ENCODE results near the gene LY9.

Gene LY9

GRCh38 chr1:160844447-160845232, 48.7 kb downstream of the LY9 start:
- Histone ChIP-seq H3K36me3 (no peaks in the 10 kb centered on the region), H3K27me3 (no peaks in the 10 kb centered on the region; the same call in 1 of the 2 replicates), H3K4me3 (ENCODE audit: low read depth, low read length) (no peak overlapping the region), H3K4me1 (no peaks in the 10 kb centered on the region), H3K9me3 (no peaks in the 10 kb centered on the region)
- no peak for DNase-seq
- no peak for TF ChIP-seq CTCF (IDR thresholded peaks at IDR 0.05; ENCODE audit: low read depth, low read length)

- H3K4me3 ChIP-seq (ENCODE audit: low read depth, low read length) = no peak overlapping the region
Observed at GRCh38 chr1:160846281-160846680, 50.3 kb downstream of the LY9 start.

GRCh38 chr1:160850541-160850940, 54.6 kb downstream of the LY9 start:
- Histone ChIP-seq H3K4me1 (no peaks in the 10 kb centered on the region), H3K27me3 (no peaks in the 10 kb centered on the region; the same call in 1 of the 2 replicates), H3K9me3 (no peaks in the 10 kb centered on the region), H3K4me3 (ENCODE audit: low read depth, low read length) (no peak overlapping the region), H3K36me3 (no peaks in the 10 kb centered on the region)
- no peak for DNase-seq
- TF ChIP-seq CTCF (IDR thresholded peaks at IDR 0.05; ENCODE audit: low read depth, low read length) = no peak

More at GRCh38 chr1:160846281-160846680, 50.3 kb downstream of the LY9 start:
- no peak for DNase-seq
- Histone ChIP-seq H3K36me3 (no peaks in the 10 kb centered on the region), H3K9me3 (no peaks in the 10 kb centered on the region), H3K27me3 (no peaks in the 10 kb centered on the region; the same call in 1 of the 2 replicates), H3K4me1 (no peaks in the 10 kb centered on the region)
- TF ChIP-seq CTCF (IDR thresholded peaks at IDR 0.05; ENCODE audit: low read depth, low read length) = no peak

GRCh38 chr1:160850993-160851392, 55.0 kb downstream of the LY9 start:
- DNase-seq = no peak
- no peak overlapping the region for H3K4me3 ChIP-seq (ENCODE audit: low read depth, low read length)
- H3K36me3 ChIP-seq = no peaks in the 10 kb centered on the region
- no peak for TF ChIP-seq CTCF (IDR thresholded peaks at IDR 0.05; ENCODE audit: low read depth, low read length)
- no peaks in the 10 kb centered on the region; the same call in 1 of the 2 replicates for H3K27me3 ChIP-seq
- H3K4me1 ChIP-seq = no peaks in the 10 kb centered on the region
- no peaks in the 10 kb centered on the region for H3K9me3 ChIP-seq

GRCh38 chr1:160853014-160853413, 57.0 kb downstream of the LY9 start:
- no peaks in the 10 kb centered on the region for H3K36me3 ChIP-seq
- no peak for TF ChIP-seq CTCF (IDR thresholded peaks at IDR 0.05; ENCODE audit: low read depth, low read length)

GRCh38 chr1:160853754-160854153, 57.8 kb downstream of the LY9 start:
- DNase-seq = no peak
- H3K9me3 ChIP-seq = 0 out of 2 replicates have a peak, but pooled peaks cover 3% of the 10 kb centered on the region
- H3K4me3 ChIP-seq (ENCODE audit: low read depth, low read length) = no peak overlapping the region
- no peak for TF ChIP-seq CTCF (IDR thresholded peaks at IDR 0.05; ENCODE audit: low read depth, low read length)
- no peaks in the 10 kb centered on the region; the same call in 1 of the 2 replicates for H3K27me3 ChIP-seq
- H3K36me3 ChIP-seq = no peaks in the 10 kb centered on the region
- no peaks in the 10 kb centered on the region for H3K4me1 ChIP-seq

More at GRCh38 chr1:160853014-160853413, 57.0 kb downstream of the LY9 start:
- H3K4me3 ChIP-seq (ENCODE audit: low read depth, low read length) = no peak overlapping the region
- H3K4me1 ChIP-seq = no peaks in the 10 kb centered on the region
- 0 out of 2 replicates have a peak, but pooled peaks cover 3% of the 10 kb centered on the region for H3K9me3 ChIP-seq
- no peak for DNase-seq
- H3K27me3 ChIP-seq = no peaks in the 10 kb centered on the region; the same call in 1 of the 2 replicates
